ENCODE results near the gene DGUOK. TPM values are rescaled to one million over a fixed set of nuclear protein-coding genes. Genes with fewer than 3 reads are reported as not detected.

Gene DGUOK
- total RNA-seq, 1 donor from 2014 or later = 44.9 TPM

DNA sequence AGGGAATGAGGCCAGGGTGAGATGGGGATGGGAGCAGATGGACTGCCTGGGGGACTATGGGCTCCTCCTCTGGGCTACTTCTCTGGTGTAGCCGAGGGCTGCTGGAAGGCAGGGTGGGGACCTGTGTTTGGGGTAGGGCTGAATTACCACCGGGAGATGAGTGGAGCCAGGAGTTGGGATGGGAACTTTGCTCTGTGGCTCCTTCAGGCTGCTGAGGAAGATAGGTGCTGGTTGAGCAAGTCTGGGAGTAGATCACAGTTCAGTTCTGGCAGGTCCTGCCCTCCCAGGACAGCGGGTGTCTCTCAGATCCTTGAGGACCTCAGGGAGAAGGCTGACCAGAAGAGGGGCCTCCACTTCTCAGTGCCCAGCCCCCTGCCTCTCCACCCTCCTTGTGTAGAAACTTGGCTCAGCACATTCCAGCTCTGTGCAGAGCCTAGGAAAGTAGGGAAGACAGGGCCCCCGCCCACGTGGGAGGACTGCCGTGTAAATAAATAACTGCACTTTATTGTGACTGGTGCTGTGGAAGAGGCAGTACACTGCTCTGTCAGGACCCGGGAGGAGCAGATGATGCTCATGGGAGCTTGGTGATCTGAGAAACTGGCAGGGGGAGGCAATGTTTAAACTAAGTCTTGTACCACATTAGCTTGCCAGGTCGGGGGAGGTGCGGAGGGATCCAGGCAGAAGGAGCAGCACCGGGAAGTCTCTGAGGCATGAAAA lies 73.4 kb downstream of the DGUOK start:
- DNase-seq = no peak

DNA sequence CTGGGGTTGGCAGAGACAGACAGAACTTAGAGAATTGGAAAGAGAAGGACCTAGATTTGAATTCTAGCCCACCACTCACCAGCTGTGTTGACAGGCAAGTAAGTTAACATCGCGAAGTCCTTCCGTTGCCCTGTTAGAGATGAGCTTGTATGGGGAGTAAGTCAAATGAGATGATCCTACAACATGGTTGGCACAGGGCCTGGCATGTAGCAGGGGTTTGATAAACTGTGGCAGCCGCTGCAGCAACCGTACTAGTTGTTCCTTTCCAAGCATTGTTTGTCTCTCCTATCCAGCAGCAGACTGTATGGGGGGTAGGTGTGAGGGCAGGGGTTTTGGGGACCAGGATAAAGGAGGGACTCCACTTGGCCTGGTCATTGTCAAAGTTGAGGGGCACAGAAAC lies 74.0 kb downstream of the DGUOK start:
- no peak for DNase-seq

DNA sequence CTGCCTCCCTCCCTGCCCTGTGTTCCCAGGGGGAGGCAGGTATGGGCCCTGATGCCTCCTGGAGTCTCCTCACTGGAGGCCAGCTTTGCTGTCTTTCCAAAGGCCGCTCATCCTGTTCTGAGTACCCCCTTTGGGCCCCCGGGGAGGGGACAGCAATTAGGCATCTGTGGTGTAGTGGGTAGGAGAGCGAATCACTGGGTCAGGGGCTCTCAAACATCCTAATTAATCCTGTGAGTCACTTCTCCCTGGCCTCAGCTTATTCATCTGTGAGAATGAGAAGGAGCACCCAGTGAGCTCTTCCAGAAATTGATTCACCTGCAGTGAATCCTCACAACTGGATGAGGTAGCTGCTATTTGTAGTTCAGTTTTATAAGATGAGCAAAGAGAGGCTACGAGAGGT lies 74.4 kb downstream of the DGUOK start:
- DNase-seq = no peak

DNA sequence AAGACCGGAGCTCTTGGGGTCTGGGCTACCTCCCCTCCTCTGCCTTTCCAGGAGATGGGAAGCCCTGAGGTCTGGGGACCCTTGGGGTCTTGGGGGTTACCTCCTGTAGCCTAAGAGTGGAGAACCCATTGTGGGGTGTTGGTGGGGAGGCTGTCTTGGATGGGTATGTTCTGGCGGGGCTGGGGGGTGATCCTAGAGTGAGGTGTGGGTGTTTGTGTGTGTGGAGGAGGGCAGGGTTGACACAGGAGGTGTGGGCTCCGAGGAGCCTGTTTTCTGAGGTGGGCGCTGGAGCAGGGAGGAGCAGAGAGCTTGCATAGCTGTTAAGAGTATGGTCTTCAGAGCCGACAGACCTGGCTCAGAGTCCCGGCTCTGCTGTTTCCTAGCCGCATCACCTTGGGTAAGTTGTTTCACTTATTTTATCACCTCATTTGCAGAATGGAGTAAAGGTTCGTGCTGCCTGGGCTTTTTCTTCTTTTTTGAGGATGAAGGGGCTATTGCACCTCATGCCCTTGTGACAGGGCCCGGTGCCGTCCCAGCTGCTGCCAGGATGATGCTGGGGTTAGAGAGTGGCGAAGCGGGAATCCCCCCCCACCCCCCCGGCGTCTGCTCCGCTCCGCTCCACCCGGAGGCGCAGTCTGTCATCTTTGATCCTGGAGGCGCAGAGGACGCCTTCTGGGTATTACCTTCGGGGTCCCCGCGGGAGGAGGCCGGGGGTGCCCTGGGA lies 75.3 kb downstream of the DGUOK start:
- no peak for DNase-seq

DNA sequence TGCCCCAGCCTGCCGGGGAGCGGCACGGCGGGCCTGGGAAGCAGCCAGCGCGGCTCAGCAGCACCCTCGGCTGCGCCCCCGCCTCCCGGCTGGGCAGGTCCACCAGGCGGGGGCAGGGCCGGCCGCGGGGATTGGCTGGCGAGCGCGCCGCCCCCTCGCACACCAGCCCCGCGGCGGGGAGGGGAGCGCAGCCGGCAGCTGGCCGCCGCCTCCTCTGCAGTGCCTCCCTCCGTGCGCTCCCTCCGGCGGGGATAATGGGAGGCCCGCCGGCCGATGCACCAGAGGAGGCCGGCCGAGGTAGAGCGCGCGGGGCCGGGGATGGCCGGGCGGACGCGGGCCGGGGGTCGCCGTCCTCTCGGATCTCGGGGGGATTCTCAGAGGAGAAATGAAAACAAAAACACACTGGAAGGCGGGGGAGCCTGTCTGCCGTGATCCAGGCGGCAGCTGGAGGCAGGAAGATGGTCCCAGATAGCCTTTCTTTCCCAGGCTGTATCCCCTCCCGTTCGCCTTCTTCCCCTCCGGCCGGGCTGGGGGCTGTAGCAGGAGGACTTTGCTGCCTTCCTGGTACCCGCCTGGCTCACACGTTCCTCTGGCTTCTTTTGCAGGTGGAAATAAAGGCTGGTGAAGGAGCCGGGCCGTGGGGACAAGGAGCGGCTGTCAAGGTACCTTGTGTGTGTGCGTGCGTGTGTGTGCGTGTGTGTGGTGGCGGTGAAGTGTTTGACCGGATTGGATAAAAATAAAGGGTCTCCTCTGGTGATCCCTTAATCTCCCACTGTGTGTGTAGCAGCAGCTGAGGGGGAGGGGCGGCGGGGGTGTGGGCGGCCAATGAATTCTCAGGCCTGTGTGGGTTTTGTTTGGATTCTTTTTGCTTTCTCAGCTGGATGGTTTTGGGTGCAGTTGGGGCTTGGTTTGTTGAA lies 76.1 kb downstream of the DGUOK start:
- DNase-seq = peak; percentile 88

DNA sequence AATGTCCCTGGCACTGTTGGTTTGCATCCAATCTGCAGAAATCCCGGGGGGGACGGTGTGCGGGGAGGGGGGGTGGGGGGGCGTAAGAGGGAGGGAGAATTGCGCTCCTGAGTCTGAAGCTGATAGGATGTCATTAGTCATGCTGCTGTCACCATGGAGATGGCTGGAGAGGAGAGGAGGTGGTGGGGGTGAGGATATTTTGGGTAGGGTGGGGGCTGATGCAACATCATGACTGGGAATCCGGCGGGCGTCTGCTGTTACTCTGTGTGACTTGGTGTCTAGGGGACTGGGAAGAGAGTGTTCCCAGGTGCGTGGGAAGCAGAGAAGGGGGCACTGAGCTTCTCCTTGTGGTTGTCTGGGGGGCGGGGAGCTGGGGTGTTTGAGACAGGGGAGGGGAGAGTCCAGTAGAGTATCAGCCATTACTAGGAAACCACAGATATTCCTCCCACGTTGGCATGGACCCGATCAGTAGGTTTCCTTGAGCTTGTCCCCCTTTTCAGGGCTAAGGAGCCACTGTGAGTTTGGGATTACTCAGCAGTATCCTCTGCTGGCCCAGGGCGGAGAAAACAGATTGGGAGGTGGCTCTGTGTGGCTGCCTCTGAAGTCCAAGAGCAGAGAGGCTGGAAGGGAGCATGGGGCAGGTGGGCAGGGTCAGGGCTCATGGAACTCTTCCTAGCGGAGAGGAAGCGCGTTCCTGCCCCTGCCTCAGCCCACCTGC lies 77.0 kb downstream of the DGUOK start:
- no peak for DNase-seq

DNA sequence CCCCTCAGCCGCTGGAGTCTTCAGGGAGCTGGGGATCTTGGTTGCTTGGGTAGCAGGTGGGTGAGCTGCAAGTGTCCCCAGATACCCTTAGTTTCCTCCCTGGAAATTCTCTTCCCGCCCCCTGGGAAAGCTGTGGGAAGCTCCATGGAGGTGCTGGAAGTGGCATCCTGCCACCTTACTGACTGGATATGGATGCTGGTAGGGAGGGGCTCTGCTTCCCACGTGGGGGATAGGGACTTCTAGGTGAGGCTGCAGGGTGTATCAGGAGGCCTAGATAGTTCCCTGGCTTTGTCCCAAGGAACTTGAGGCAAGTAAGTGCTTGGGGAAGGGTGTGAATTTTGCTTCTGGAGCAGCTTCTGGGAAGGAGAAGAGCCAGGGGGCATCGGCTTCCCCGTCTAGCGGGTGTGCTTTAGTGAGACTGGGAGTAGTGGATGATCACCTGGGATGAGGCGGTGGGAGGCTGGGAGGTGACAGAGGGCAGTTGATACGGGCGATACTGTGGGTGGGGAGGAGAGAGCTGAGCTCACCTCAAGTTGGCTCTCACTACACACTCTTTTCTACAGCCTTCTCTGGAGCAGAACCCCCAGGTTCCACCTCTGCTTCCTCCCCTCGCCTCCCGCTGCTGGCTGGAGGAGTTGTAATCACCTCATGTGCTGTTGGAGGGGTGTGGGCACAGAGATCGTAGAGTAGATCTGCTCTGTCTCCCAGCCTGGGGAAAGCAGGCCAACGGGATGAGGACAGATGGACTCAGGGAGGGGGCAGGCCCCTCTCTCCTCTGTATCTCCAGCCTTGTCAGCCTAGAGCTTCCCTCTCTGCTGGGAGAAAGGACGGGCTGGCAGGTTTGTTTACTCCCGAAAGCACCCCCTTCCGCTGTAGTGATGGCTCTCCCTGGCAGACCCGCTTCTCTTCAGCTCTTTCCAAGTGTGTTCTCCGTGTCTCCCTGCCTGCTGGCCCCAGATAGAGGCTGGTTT lies 77.8 kb downstream of the DGUOK start:
- no peak for DNase-seq

DNA sequence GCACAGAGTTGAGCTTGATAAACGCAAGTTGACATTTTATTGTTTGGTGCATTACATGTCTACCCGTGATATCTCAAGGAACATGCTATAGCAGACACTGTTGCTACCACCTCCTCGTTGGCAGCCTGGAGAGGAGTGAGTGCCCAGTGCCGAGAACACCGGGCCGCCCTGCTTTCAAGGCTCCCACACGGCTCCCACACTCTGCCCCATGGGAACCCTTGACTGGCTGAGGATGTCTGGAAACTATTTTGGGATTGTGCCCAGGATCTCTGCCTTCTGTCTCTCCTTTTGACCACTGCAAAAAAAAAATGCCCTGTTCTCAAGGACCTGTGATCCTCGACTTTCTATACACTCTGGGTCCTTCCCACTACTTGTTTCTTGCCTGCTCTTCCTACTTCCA lies 79.1 kb downstream of the DGUOK start:
- DNase-seq = no peak

DNA sequence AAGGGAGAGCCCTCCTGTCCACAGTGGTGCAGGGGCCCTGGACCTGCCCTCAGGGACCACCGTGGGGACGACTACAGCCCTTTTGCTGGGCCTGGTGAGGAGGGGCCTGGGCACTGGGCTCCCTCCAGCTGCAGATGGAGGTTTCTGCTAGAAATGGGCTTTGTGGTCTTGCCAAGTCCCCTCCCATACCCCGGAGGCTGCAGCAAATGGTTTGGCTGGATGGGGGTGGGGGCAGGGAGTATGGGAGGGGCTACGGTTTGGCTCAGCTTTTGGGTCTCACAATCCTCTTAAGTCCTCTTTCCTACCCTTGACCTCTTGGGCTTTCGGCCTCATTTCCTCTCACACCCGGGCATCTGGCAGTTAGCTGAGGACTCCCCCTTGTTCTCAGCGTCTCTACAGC lies 79.8 kb downstream of the DGUOK start:
- DNase-seq = no peak

DNA sequence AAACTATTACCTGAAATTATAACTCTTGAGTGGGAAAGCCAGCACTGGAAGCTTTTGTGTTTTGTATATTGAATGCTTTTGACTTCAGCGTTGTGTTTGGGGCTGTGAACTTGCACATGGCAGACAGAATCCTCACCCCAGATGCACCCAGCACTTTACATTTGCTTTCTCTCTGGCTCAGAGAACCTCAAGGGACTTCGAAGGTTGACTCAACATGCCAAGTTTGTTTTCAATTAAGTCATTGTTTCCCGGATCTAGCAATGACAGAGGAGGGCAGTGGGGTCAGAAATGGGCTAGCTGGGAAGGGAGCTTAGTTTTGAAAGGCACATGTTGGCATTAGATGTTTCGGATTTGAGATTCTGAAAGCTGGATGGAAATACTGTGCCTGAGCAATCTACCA lies 80.4 kb downstream of the DGUOK start:
- DNase-seq = no peak

DNA sequence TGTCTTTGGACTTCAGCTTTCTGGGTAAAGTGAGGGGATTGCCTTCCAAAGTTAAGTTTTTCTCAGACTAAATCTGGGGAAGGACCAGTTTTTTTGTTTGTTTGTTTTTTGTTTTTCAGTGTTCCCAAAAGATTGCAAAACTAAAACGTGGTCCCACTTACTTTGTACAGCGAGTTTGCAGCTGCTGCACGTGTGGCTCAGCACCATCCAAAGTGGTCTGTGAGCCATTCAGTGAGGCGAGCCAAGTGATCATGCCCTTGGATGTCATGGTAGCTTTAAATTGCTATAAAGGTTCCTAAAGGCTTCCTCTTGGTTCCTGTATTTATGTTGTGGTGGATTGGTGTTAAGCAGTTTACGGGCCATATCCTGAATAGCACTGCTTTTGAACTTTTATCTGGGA lies 81.0 kb downstream of the DGUOK start:
- DNase-seq = no peak

Other genes with a start within 250 kb of the DGUOK start
- gene TPRKB, start 189.5 kb upstream of the DGUOK start, total RNA-seq = 29.8 and 45.9 TPM in 2 replicates
- 23.9 and 34.2 TPM in 2 replicates for gene DUSP11, start 146.8 kb upstream of the DGUOK start, total RNA-seq
- gene C2orf78, start 142.7 kb upstream of the DGUOK start, total RNA-seq = not detected in 2 replicates
- 23.7 and 25.4 TPM in 2 replicates for gene STAMBP, start 97.9 kb upstream of the DGUOK start, total RNA-seq
- 0.05 TPM in 1 of 2 replicates, not detected in the other for gene ACTG2, start 33.9 kb upstream of the DGUOK start, total RNA-seq
- 7.0 and 8.7 TPM in 2 replicates for gene TET3, start 58.0 kb downstream of the DGUOK start, total RNA-seq
- gene BOLA3, start 221.0 kb downstream of the DGUOK start, total RNA-seq = 23.7 and 24.3 TPM in 2 replicates

All from dermis blood vessel endothelial cell (primary cell).